IPS DF 4.7 (cell line): Measurements from ENCODE around the gene WBP2.

Source experiments
- DNase-seq: peaks from one replicate; pipeline ENCODE4 v3.0.0-alpha.2; 2013; ENCODE audit warnings: low spot score; ENCODE audit errors: extremely low read depth

Gene WBP2

GRCh38 chr17:75845058-75845711 is 9.9 kb downstream of the WBP2 start:
- DNase-seq = no peak

DNA sequence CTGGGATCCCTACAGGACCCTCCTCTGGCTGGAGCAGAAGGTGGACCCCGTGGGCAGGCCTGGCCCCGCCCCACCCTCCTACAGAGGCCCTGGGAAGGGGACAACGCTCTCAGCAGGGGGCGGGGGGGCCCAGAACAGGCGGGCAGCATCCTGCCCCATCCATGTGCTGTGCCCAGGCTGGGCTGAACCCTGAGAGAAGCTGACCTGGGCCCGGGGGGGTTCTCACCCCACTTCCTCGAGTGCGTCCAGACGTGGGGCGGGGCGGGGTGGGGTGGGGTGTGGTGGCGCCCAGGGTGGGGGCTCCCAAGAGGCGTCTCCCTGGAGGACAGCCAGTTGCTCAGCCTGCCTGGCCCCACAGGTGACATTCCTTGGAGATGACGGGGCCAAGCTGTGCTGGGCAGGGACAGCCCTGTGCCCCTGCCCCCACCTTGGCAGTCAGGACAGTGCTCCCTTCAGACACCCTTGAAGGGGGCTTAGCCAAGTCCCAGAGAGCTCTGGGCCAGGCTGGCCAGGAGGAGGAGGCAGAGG is 10.5 kb downstream of the WBP2 start:
- no peak for DNase-seq

DNA sequence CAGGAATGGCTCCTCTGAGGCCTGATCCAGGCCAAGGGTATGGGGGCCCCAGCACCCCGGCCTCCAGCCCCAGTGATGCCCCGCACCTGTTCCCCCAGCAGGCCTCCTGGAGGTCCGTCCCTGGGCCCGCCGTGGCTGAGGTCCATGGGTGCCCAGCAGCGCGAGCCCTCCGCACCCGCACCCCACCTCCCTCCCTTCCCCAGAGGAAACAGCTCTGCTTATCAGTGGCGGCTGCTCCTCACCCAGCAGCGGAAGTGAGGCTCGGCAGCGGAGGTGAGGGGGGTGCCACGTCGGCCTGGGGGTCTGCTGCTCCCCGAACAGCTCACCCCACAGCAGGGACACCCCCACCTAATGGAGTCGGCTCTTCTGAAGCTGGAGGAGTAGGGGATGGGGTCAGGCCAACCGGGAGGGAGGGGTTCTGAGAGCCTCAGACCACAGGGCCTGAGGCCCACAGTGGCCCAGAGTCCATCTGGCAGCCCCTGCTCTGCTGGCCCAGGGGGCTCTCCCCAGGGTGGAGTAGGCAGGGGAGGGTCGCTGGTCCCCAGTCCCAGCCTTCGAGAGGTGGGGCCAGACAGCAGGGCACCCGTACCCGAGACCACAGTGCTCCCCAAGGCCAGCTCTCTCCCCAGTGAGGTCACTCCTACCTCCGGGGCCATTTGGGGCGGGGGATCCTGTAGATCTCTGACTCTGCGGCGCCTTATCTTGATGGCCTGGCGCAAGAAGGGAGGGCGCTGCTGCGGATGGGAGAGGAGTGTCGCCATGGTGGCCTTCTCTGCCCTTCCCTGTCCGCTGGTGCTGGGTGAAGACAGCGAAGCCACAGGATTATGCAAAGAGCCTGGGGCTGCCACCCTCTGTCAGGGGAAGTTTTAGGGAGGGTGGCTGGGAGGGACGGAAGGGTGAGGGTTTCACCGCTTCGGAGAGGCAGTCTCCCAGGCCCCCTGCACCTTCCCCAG is 11.3 kb downstream of the WBP2 start, which contains the start of gene UNC13D:
UNC13D (minus strand) TSS at position 828 of the 953 bp plus-strand sequence; CDS start at position 761, 67 bp downstream.
- DNase-seq = no peak

DNA sequence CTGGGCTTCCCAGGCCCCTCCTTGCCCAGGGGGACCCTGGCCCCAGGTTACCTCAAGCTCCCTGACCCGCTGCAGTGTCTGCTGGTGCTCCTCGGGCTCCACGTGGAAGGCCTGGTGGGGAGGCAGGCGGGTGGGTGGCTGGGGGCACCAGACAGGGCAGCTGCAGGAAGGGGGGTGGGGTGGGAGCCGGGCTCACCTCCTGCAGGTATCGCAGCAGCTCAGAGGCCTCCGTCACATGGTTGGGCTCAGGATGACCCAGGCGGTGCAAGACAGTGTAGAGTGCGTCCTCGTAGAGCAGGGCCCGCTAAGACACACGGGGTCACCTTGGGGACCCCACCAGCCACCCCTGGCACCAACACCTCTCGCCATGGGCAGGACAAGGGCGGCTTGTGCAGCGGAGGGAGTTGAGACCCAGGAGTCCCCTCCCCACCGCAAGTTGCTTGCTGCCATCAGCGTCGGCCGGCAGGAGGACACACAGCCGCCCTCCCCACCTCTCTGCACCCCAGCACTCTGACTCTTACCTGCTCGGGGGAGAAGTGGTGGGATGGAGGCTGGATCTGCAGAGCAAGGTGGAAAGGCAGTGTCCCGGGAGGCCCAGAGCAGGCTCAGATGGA is 12.1 kb downstream of the WBP2 start:
- DNase-seq = no peak

- DNase-seq = no peak
These were observed 12.7 kb downstream of the WBP2 start for GRCh38 chr17:75842411-75842810.

- DNase-seq = no peak
These were observed 14.4 kb downstream of the WBP2 start for GRCh38 chr17:75840799-75841164.

DNA sequence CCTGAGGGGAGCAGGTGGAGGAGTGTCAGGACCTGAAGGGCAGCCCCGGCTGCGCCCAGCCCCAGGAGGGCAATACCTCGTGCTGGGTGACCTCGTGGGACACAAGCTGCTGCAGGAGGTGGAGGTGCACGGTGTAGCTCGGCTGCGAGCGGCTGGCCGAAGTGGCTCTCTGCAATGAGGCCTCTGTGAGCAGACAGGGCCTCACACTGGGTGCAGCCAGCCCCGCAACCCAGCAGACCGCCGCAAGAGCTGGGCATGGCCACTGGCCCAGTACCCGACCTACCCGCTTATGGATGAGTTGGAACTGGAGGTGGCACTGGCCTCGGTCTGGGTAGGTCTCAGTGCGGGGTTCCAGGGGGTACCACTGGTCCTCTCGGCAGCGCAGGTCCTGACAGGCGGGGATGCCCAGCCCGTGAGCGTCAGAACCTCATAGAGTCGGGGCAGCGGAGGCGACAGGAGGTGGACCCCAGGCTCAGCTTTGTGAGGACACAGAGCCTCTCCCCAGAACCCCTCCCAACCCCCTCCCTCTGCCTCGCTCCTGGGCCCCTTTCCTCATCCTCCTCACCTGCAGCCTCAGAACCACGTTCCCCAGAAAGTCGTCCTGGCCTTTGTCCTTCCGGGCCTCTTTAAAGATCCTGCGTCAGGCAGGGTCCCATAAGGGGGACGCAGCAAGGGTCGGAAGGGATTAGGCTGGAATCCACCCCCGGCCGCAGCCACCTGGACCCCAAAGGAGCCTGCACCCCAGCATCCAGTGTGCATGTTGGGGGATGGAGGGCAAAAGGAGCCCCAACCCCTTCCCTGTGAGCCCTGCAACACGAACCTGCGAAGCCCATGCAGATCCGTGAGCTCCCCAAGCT is 15.0 kb downstream of the WBP2 start:
- no peak for DNase-seq

DNA sequence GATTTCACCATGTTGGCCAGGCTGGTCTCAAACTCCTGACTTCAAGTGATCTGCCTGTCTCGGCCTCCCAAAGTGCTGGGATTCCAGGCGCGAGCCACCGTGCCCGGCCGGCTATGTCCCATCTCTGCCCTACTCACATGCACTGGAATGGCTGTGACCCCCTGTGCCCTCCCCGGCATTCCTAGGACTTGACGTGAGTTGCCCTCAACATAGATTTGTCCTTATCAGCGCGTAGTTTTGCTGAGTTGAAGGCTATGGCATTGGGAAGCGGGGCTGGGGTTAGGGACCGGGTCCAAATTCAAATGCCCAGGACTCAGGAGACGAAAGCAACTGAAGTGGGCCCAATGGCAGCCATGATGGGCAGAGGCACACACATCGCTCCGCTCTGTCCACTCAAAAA is 16.7 kb downstream of the WBP2 start:
- no peak for DNase-seq

- DNase-seq = no peak
These were observed 17.2 kb downstream of the WBP2 start for GRCh38 chr17:75837899-75838298.

- DNase-seq = no peak
These were observed 18.5 kb downstream of the WBP2 start for GRCh38 chr17:75836605-75837004.

DNA sequence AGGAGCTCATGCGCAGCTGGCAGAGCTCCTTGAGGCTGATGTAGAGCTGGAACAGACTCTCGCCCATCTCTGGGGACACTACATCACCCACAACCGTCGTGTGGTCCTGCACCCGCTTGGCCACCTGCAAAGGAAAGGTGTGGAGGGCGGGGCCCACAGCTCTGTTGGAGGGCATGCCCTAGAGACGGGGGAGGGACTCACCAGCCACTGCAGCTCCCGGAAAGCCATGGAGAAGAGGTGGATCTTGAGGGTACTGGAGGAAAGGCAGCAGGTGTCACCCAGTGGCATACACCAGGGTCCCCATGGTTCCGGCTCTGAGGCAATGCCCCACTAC is 19.5 kb downstream of the WBP2 start:
- DNase-seq = no peak

- no peak for DNase-seq
These were observed 20.0 kb downstream of the WBP2 start for GRCh38 chr17:75834928-75835653.

- no peak for DNase-seq
These were observed 20.7 kb downstream of the WBP2 start for GRCh38 chr17:75834279-75834920.

- no peak for DNase-seq
These were observed 22.3 kb downstream of the WBP2 start for GRCh38 chr17:75832652-75833400.

DNA sequence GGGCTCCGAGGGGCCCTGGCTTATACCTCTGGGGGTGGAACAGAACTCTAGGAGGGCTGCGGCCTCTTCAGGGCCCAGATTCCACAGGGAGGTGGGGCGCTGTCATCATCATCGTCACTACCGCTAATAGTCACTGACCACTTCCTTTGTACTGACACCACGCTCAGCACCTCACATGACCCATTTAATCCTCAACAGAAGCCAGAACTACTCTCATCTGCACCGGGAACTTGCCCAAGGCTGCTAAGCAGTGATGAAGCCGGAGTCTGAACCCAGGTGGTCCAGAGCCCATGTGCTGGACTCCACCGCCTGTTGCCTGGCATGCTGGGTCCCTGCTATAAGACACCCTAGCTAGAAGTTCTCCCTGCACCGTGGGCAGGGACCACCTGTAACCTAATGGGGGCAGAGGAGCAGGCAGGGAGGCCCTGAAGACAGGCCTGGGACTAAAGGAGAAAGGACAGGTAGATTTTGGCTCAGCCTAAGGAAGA is 22.9 kb downstream of the WBP2 start:
- DNase-seq = no peak

DNA sequence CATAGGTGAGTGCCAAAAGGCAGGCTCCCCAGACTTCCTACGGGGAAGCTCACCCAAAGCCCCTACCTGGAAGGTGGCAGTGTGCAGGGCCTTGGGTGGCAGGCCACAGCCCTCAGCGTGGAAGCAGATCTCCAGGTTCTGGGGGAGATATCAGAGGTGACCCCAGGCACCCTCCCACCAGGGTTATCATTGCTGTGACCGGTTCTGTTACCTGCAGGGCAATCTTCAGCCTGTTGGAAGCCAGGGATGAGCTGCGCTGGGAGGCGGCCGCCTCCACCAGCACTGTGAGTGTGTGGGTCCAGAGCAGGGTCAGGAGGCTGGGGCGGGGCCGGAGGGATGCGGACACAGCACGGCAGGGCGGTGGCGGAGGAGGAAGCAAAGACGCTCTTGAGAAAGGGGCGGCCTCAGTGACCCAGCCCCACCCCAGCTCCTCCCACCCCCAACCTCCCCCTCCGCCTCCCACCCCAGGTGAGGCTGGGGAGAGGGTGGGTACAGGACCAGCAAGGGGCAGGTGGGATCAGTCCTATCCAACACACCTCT is 24.0 kb downstream of the WBP2 start:
- no peak for DNase-seq

- DNase-seq = no peak
These were observed 24.7 kb downstream of the WBP2 start for GRCh38 chr17:75830164-75831031.

DNA sequence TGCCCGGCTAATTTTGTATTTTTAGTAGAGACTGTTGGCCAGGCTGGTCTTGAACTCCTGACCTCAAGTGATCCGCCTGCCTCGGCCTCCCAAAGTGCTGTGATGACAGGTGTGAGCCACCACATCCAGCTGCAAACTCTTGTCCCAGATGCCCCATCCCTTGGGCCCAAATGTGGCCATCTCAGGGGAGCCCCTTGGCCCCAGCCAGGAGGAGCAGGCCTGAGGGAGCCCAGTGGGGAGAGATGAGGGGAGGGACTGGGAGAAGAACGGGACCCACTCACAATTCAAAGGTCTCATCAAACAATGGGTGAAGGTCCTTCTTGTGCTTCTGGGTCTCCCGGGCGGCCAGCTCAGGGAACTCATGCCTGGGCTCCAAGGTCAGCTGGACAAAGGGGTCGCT is 25.4 kb downstream of the WBP2 start:
- no peak for DNase-seq
